22Rv1 (cell line): ENCODE measurements around the gene CBR3.
"Not testable (repeated sequence)": the region's sequence is repeated elsewhere in the genome, so short reads cannot be mapped to it uniquely, and the experiment has no call there.

ENCODE experiments used
- H3K27ac ChIP-seq: fragments of 450-650 bp; 2 replicates; pipeline ENCODE4 v1.5.1; 2017
- ZFX ChIP-seq: fragments of 450-650 bp; IDR thresholded peaks from 2 replicates; pipeline ENCODE4 v1.6.1; 2017; ENCODE audit warnings: antibody characterized with exemption, borderline replicate concordance
- TF ChIP-seq, protein P1 (sequence below): fragments of 450-650 bp; IDR thresholded peaks from 2 replicates; pipeline ENCODE4 v1.5.1; 2017; ENCODE audit warnings: mild to moderate bottlenecking

The CBR3 gene

DNA sequence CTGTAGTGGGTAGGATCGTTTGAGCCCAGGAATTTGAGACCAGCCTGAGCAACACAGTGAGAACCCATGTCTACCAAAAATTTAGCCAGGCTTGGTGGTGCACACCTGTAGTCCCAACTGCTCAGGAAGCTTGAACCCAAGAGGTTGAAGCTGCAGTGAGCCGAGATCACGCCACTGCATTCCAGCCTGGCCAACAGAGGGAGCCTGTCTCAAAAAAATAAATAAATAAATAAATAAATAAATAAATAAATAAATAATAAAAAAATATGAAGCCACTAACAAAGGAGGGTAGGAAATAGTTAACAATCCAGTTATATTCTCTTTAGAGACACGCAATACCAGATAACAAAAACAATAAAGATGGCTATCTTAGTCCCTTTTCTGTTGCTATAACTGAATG is 11.9 kb upstream of the CBR3 start:
- TF ChIP-seq ZFX, result no peak
- TF ChIP-seq, protein P1, sequence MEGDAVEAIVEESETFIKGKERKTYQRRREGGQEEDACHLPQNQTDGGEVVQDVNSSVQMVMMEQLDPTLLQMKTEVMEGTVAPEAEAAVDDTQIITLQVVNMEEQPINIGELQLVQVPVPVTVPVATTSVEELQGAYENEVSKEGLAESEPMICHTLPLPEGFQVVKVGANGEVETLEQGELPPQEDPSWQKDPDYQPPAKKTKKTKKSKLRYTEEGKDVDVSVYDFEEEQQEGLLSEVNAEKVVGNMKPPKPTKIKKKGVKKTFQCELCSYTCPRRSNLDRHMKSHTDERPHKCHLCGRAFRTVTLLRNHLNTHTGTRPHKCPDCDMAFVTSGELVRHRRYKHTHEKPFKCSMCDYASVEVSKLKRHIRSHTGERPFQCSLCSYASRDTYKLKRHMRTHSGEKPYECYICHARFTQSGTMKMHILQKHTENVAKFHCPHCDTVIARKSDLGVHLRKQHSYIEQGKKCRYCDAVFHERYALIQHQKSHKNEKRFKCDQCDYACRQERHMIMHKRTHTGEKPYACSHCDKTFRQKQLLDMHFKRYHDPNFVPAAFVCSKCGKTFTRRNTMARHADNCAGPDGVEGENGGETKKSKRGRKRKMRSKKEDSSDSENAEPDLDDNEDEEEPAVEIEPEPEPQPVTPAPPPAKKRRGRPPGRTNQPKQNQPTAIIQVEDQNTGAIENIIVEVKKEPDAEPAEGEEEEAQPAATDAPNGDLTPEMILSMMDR, result peak; percentile 61

DNA sequence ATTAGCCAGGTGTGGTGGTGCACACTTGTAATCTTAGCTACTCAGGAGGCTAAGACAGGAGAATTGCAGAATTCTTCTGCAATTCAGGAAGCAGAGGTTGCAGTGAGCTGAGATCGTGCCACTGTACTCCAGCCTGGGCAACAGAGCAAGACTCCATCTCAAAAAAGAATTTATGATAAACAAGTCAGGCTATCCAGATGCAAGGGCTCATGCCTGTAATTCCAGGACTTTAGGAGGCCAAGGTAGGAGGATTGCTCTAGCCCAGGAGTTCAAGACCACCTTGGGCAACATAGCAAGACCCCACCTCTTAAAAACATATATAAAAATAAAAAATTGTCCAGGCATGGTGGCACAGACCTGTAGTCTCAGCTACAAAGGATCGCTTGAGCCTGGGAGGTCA is 10.5 kb upstream of the CBR3 start:
- TF ChIP-seq ZFX, result no peak

More for the DNA sequence above, 11.9 kb upstream of the CBR3 start:
- no peak overlapping the region for H3K27ac ChIP-seq

DNA sequence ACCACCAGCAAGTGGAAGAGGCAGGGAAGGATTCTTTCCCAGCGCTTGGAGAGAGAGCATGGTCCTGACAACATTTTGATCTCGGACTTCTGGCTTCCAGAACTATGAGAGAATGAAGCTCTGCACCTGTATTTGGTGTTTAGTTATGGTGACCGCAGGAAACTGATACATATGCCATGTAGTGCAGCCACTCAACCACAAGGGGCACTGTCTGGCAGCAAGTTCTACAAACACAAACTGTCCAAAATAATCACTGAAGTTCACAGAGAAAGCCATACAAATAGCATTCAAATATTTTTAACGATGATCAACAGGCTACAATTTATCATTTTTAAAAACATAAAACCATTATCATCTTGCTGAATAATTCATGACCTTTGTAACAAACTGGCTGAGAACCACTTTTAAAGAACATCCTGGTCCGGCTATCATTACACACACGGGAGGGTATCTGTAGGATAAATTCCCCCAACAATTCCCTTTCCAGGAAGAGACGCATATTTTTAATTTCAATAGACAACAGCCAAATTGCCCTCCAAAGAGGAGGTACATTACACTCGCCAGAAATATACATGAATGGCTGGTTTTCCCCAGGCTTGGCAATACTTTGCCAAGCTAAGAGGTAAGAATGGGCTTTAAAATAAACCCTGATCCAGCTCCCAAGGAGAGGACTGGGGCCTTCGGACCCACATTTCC is 9.2 kb upstream of the CBR3 start:
- no peak for TF ChIP-seq ZFX
- TF ChIP-seq, protein P1, result peak; percentile 97
- no peak overlapping the region for H3K27ac ChIP-seq

More for the DNA sequence above, 10.5 kb upstream of the CBR3 start:
- H3K27ac ChIP-seq, result no peak overlapping the region

DNA sequence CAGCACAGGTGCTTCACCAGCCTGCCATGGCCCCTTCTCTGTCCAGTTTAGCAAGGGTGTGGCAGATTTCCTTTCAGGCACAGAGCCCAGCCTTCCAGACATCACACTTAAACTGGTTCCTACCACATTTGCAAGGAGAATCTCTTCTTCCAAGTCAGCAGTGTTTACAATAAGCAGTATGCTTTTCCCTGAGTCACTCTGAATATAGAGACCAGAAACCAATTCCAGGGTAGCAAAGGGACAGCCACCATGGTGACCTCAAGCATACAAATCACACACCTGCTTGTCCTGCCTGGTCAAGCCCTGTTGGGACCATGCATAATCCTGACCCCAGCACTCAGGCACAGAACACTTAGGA is 8.7 kb upstream of the CBR3 start:
- TF ChIP-seq ZFX, result no peak
- TF ChIP-seq, protein P1, result no peak
- no peak overlapping the region for H3K27ac ChIP-seq

DNA sequence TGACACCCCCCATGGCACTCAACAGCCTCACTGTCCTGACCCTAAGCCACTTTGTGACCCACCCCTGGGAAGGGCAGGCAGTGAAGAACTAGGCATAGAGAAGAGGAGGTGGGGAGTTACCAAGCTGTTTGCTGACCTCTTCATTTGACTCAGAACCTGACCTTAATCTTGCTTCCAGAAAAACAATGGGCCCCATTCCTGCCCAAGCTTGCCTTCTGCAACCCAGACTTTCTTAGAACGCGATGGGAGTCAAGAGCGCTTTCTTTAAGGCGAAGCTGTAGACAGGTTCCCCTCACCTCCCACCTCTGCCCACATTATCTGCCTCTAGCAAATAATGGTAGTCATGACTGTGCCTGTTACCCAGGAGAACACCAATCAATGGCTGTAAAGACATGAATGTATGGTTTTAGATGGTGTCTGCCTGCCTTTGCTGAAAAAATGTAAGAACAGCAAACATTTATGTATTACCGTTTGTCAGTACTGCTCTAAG is 8.2 kb upstream of the CBR3 start:
- TF ChIP-seq ZFX, result no peak
- TF ChIP-seq, protein P1, result no peak

DNA sequence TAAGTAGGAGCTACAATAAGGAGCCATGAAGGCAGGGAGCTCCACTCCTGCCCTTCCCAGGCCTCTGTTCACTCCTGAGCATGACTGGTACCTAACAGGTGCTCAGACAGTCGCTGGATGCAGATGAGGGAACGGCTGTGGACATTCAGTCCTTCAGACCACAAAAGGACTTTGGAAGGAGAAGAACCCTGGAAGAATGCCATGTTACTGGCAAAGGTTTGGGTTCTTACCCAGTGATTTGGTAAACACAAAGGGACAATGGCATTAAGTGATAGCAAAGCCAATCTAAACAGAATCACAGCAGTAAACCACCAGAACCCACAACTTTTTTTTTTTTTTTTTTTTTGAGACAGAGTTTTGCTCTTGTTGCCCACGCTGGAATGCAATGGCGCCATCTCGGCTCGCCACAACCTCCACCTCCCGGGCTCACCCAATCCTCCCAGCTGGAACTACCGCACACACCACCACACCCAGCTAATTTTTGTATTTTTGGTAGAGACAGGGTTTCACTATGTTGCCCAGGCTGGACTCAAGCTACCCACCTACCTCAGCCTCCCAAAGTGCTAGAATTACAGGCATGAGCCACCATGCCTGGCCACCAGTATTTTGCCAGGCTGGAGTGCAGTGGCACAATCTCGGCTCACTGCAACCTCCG is 7.5 kb upstream of the CBR3 start:
- TF ChIP-seq, protein P1, result no peak
- no peak for TF ChIP-seq ZFX
- no peak overlapping the region for H3K27ac ChIP-seq

More for the DNA sequence above, 8.2 kb upstream of the CBR3 start:
- H3K27ac ChIP-seq, result no peak overlapping the region

DNA sequence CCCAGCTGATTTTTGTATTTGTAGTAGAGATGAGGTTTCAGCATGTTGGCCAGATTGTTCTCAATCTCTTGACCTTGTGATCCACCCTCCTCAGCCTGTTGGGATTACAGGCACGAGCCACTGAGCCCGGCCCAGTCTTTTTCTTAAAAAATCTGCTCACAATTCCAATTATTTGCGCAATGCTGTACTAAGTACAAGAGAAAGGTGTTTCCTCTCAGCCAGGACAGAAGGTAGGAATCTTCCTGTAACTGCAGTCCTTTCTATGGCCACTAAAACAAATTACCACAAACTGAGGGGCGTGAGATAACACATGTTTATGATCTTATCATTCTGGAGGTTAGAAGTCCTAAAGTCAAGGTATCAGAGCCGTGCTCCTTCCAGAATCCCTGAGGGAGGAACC is 6.9 kb upstream of the CBR3 start:
- no peak overlapping the region for H3K27ac ChIP-seq
- TF ChIP-seq, protein P1, result no peak
- TF ChIP-seq ZFX, result no peak

DNA sequence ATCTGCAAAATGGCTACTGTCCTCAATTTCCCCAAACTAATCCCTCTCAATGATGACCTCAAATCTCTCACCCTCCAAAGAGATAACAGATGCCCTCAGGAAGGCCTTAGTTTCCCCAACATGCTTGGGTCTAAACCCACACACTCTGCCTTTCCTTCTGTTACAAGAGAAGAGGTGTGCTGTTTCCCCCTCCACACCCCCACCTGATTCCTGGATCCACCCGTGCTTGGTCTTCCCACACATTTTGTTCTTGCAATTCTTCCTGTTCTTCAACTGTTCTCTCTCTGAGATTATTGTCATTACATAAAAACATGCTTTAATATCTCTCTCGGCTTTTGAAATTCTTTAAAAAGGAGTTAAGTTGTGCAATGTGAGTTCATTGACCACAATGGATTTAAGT is 5.7 kb upstream of the CBR3 start:
- TF ChIP-seq, protein P1, result no peak
- no peak for TF ChIP-seq ZFX

DNA sequence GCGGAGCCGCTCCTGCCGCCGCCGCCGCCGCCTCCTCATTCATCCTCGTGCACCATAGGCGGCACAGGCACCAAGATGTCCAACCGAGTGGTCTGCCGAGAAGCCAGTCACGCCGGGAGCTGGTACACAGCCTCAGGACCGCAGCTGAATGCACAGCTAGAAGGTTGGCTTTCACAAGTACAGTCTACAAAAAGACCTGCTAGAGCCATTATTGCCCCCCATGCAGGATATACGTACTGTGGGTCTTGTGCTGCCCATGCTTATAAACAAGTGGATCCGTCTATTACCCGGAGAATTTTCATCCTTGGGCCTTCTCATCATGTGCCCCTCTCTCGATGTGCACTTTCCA is 4.5 kb upstream of the CBR3 start:
- not testable (repeated sequence) for H3K27ac ChIP-seq

More for the DNA sequence above, 5.7 kb upstream of the CBR3 start:
- no peak overlapping the region for H3K27ac ChIP-seq

DNA sequence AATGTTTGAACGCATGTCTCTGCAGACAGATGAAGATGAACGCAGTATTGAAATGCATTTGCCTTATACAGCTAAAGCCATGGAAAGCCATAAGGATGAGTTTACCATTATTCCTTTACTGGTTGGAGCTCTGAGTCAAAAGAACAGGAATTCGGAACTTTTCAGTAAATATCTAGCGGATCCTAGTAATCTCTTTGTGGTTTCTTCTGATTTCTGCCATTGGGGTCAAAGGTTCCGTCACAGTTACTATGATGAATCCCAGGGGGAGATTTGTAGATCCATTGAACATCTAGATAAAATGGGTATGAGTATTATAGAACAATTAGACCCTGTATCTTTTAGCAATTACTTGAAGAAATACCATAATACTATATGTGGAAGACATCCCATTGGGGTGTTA is 4.0 kb upstream of the CBR3 start:
- H3K27ac ChIP-seq, result not testable (repeated sequence)
